LNCaP clone FGC (cell line): Measurements from ENCODE around the gene AFF1.
"Not testable (repeated sequence)": the region's sequence is repeated elsewhere in the genome, so short reads cannot be mapped to it uniquely, and the experiment has no call there.

Source experiments
- DNase-seq: peaks from one replicate; pipeline ENCODE4 v3.0.0-alpha.2; 2011; ENCODE audit warnings: low read depth
- H3K4me3 ChIP-seq: 2 replicates; pipeline ENCODE4 v1.5.1; 2011; ENCODE audit warnings: mild to moderate bottlenecking, low read depth, low read length, control low read depth
- CTCF ChIP-seq: IDR thresholded peaks from 2 replicates; pipeline ENCODE4 v1.5.1; 2012; ENCODE audit warnings: mild to moderate bottlenecking; ENCODE audit not compliant: control insufficient read depth, insufficient read depth; ENCODE audit errors: extremely low read depth

The AFF1 gene

GRCh38 chr4:86978709-86979108 is 43.9 kb downstream of the AFF1 start:
- no peak for DNase-seq

DNA sequence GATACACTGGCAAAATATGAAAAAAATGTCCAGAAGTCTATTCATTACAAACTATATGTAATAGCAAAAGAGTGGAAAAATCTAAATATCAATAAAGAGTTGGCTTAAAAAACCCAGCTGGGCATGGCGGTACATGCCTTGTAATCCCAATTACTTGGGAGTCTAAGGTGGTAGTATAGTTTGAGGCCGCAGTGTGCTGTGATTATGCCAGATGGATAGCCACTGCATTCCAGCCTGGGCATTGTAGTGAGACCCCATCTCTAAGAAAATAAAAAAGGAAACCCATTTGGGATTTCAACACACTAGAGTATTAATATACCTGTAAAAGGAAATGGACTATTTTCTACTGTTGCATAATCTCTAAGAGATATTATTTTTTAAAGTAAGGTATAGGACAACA is 45.4 kb downstream of the AFF1 start:
- TF ChIP-seq CTCF, result no peak
- H3K4me3 ChIP-seq, result no peak overlapping the region
- DNase-seq, result no peak

More at GRCh38 chr4:86978709-86979108, 43.9 kb downstream of the AFF1 start:
- TF ChIP-seq CTCF, result no peak
- no peak overlapping the region for H3K4me3 ChIP-seq

GRCh38 chr4:86981789-86982188 is 47.0 kb downstream of the AFF1 start:
- H3K4me3 ChIP-seq, result no peak overlapping the region
- DNase-seq, result no peak
- TF ChIP-seq CTCF, result no peak

- not testable (repeated sequence) for DNase-seq, H3K4me3 ChIP-seq
Measured at GRCh38 chr4:86985852-86986251, 51.0 kb downstream of the AFF1 start.

GRCh38 chr4:86989658-86990057 is 54.8 kb downstream of the AFF1 start:
- DNase-seq, H3K4me3 ChIP-seq: not testable (repeated sequence)

- H3K4me3 ChIP-seq, result no peak overlapping the region
- DNase-seq, result no peak
- no peak for TF ChIP-seq CTCF
Measured at GRCh38 chr4:86990510-86990909, 55.7 kb downstream of the AFF1 start.

GRCh38 chr4:86991994-86992393 is 57.2 kb downstream of the AFF1 start:
- no peak for TF ChIP-seq CTCF
- H3K4me3 ChIP-seq, result no peak overlapping the region
- no peak for DNase-seq

DNA sequence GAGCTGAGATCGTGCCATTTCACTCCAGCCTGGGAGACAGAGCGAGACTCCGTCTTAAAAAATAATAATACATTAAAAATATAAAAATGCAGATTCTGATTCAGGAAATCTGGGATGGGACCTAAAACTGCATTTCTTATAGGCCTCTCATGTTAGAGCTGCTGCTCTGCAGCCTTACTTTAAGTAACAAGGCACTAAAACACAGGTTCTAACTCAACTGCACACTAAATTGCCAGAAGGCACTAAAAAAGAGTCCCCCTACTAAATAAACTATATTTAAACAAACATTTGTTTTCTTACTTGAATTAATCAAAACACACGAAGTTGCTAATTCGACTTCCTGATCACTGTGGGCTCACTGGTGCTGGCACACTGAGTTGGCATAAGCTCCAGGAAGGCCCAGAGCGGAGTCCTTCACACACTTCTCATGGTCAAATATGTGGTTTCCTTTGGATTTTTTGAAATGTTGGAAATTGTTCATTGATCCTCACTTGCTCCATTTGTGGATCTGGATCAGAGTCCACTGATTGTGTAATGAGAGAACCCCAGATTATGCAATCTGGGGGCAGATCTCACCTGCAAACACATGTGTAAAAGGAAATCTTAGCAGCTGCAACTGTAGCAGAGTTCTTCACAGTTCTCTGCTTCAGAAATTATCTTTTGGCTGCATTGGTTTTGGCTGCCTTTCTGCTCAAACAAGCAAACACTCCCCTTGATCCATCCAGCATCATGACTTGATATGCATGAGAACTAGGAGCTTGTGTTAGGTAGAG is 59.3 kb downstream of the AFF1 start:
- H3K4me3 ChIP-seq, result no peak overlapping the region
- no peak for TF ChIP-seq CTCF
- DNase-seq, result no peak
